ENCODE data around the gene TRAF4.

GRCh38 chr17:28702026-28702751, 41.6 kb upstream of the TRAF4 start:
- no peak for TF ChIP-seq CTCF (IDR thresholded peaks at IDR 0.05)
- TF ChIP-seq POLR2A (IDR thresholded peaks at IDR 0.05), result no peak

All from esophagus squamous epithelium (tissue), 4 donors.